ENCODE results near the gene JUNB.

GRCh38 chr19:12751635-12752034, 39.7 kb upstream of the JUNB start, which contains the start of gene BEST2:
- TF ChIP-seq CTCF (IDR thresholded peaks at IDR 0.05): no peak
- no peak for TF ChIP-seq POLR2A (IDR thresholded peaks at IDR 0.05)

Measured in heart left ventricle (tissue), 13 donors.